Measurements from ENCODE around the gene DNTT.

The DNTT gene

DNA sequence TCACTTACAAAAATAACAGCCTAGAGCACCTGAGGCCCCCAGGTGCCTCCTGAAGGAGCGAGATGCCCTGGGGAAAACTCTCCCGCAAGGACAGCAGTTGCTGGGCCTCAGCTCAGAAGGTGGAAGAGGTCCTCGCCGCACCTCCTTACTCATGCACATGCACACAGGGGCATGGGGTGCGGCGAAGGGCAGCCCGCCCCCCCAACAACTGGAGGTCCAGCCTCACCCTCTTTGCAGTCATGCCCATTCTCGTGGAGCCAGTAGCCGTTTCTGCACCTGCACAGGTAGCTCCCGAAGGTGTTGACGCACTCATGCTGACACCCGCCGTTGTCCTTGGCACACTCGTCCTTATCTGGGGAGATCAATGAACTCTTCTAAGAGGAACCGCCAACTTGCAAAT is 74.5 kb downstream of the DNTT start:
- DNase-seq (ENCODE audit: low read depth), result no peak

DNA sequence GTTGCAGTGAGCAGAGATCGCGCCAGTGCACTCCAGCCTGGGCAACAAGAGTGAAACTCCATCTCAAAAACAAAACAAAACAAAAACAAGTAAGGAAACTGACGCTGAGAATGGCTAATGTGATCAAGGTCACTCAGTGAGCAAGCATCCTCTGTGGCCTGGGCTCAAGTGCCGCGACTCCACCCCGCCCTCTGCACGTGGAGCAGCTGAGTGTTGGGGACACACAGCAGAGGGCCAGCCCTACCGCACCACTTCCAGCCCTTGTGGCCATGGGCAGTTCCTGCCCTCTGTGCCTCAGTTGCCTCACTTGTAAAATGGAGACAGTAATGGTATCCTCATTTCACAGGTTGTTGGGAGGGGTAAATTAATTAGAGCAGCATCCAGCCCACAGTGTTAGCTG is 75.5 kb downstream of the DNTT start:
- no peak for DNase-seq (ENCODE audit: low read depth)

DNA sequence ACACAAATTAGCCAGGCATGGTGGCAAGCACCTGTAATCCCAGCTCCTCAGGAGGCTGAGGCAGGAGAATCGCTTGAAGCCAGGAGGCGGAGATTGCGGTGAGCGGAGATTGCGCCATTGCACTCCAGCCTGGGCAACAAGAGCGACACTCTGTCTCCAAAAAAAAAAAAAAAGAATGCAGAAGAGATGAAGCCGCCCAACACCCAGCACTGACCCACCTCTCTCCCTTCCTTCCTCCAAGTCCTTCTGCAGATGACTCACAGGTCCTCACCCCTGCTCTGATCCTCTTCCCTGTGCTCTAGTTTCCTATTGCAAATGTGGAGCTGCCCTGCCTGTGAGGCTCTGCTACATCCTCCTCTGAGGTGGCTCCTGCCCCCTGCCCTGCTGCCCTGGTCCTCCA is 76.6 kb downstream of the DNTT start:
- no peak for DNase-seq (ENCODE audit: low read depth)

DNA sequence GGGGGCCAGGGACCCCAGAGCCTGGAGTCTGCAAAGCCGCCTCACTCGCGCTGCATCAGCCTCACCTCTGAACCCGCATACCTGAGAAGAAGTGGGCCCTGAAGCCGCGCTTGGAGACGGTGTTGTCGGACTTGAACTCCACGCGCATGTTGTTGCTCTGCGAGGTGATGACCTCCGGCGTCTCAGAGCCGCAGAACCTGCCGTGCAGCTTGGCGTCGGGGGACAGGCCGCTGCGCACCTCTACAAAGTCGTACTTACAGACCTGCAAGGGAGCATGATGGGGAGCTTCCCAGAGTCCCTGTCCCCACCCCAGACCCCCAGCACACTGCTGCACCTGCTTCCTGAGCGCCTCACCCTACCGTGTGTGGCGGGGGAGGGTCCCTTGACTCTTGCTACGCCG is 80.3 kb downstream of the DNTT start:
- DNase-seq (ENCODE audit: low read depth), result no peak

DNA sequence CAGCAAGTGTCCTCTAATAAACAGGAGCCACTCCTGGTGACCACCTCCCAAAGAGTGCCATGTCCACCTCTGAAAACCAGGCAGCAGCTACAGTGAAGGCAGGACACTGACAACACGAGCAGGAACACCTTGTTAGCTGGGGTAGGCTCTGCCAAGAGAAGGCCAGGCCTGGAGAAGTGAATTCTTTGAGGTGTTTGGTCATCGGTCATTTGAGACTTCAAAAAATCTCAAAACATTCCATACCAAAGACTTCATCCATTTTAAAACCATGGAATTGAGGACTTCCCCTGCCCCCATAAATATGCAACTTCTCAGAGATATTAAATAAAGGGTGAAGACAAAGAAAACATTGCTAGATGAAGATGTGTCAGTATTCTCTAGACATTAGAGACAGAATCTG is 82.9 kb downstream of the DNTT start:
- DNase-seq (ENCODE audit: low read depth), result no peak

DNA sequence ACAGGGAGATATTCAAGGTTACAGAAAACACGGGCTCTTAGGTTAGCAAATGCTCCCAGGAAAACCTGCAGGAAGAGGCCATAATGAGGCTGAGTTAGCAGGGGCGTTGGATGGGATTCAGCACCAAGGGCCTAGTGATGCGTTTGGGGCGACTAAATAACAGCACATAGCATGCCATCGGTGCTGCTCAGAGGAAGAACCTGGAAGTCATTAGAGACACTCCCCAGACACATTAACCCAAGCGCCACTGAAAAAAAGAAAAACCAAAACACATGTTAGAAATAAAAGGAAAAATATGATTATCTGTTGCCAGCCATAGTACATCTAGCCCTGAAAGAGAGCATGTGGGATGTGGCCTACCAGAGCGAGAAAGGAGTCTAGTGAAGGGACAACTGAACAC is 83.4 kb downstream of the DNTT start:
- no peak for DNase-seq (ENCODE audit: low read depth)

All from CMK (cell line).